ENCODE measurements around the gene DCAF4.
A peak's percentile ranks its signal among the peaks of the same experiment; 100 is the strongest.
"Not testable (repeated sequence)": the region's sequence is repeated elsewhere in the genome, so short reads cannot be mapped to it uniquely, and the experiment has no call there.

DCAF4 gene

DNA sequence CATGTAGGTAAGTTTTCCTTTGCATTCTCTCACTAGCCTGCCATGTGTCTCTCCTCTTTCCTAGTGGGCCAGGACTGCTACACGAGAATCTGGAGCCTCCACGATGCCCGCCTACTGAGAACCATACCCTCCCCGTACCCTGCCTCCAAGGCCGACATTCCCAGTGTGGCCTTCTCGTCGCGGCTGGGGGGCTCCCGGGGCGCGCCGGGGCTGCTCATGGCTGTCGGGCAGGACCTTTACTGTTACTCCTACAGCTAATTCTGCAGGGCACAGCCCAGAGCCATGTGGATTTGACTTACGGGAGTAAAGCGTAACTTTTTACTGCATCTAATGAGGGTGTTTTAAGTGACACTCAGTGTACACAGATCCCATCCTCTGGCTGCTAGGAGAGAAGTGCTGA lies 32.3 kb downstream of the DCAF4 start:
- no peak for DNase-seq
- in situ Hi-C loops (cut with HindIII; ENCODE audit: low pct_ligation_motif_present, low pct_unique_long_range_greater_than_20kb, low sequenced_read_pairs), result no loop called here

DNA sequence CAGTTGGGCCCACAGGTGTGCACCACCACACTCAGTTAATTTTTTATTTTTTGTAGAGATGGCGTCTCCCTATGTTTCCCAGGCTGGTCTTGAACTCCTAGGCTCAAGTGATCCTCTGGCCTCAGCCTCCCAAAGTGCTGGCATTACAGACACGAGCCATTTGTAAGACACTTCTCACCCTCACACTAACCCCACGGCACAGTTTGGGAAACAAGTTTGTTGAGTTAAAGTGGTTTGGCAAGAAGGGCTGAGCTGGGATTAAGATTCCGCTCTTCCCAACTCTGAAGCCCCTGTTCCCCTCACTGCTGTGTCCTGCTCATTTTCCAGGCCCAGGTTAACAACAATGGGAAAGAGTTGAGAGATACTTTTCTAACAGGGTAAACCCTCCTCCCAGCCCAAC lies 34.8 kb downstream of the DCAF4 start:
- in situ Hi-C loops (cut with HindIII; ENCODE audit: low pct_ligation_motif_present, low pct_unique_long_range_greater_than_20kb, low sequenced_read_pairs), result not testable (repeated sequence)

GRCh38 chr14:72961579-72962335 lies 35.5 kb downstream of the DCAF4 start:
- peak; percentile 64 for DNase-seq
- in situ Hi-C loops (cut with HindIII; ENCODE audit: low pct_ligation_motif_present, low pct_unique_long_range_greater_than_20kb, low sequenced_read_pairs), result no loop called here

More for the DNA sequence above, 34.8 kb downstream of the DCAF4 start:
- DNase-seq, result not testable (repeated sequence)

- DNase-seq; in situ Hi-C loops (cut with HindIII; ENCODE audit: low pct_ligation_motif_present, low pct_unique_long_range_greater_than_20kb, low sequenced_read_pairs): not testable (repeated sequence)
These were observed 36.1 kb downstream of the DCAF4 start for GRCh38 chr14:72962336-72962754.

GRCh38 chr14:72962829-72963312 lies 36.6 kb downstream of the DCAF4 start:
- DNase-seq, result peak; percentile 9
- in situ Hi-C loops (cut with HindIII; ENCODE audit: low pct_ligation_motif_present, low pct_unique_long_range_greater_than_20kb, low sequenced_read_pairs), result no loop called here

GRCh38 chr14:72965249-72965648 lies 39.0 kb downstream of the DCAF4 start:
- in situ Hi-C loops (cut with HindIII; ENCODE audit: low pct_ligation_motif_present, low pct_unique_long_range_greater_than_20kb, low sequenced_read_pairs), result no loop called here
- DNase-seq, result no peak

DNA sequence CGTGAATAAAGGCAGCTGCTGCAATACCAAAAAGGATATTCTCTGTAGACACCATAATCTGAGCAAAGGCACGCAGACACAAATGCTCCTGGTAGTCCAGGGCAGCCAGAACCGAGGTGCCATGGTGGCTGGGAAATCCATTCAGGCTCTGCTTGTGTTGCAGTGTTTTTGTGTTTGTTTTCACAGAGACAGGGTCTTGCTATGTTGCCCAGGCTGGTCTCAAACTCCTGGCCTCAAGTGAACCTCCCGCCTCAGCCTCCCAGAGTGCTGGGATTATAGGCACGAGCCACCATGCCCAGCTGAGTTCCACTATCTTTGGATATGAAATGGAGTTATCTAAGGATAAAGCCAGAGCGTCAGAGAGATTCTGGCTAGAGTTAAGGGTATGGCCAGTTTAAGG lies 39.8 kb downstream of the DCAF4 start:
- in situ Hi-C loops (cut with HindIII; ENCODE audit: low pct_ligation_motif_present, low pct_unique_long_range_greater_than_20kb, low sequenced_read_pairs), result no loop called here
- DNase-seq, result no peak

DNA sequence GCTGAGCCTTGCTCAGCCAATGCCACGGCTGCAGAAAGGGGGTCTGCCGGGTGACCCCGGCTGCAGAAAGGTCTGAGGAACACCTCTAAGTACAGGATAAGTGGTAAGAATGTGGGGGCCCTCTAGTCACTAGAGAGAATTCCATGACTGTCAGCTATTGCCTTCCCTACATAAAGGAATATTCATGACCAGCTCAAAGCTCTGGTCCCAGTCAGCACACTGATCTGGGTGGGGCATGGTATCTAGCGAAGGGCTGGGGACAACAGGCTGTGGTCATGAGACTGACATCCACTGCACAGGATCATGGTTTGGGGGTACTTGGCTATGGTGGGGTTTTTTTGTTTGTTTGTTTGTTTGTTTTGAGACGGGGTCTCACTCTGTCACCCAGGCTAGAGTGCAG lies 42.1 kb downstream of the DCAF4 start:
- no peak for DNase-seq
- in situ Hi-C loops (cut with HindIII; ENCODE audit: low pct_ligation_motif_present, low pct_unique_long_range_greater_than_20kb, low sequenced_read_pairs), result no loop called here

DNA sequence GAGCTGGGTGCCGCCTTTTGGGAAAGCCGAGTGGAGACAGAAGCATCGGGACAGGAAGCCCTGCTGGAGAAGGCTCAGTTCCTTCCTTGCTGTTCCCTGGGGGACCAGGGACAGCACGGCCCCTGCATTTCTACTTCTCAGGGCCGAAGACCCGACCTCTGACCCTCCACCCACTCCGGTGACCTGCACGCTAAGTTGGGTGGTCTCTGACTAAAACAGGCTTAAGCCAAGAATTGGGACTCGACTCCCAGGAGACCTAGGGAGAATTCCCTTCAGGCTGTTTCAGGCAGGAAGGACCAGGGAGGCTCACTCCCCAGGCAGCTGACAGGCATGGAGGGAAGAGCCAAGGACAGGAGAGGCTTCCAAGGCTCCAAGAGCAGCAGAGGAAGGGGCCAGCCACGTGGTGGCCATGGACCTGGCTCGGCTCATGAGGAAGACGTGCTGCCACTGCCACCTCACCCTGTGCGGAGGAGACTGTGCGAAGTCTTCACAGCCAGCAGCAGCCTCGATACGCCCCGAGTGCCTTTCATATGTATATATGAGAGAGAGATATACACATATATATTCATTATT lies 43.9 kb downstream of the DCAF4 start:
- in situ Hi-C loops (cut with HindIII; ENCODE audit: low pct_ligation_motif_present, low pct_unique_long_range_greater_than_20kb, low sequenced_read_pairs), result no loop called here
- DNase-seq, result no peak

DNA sequence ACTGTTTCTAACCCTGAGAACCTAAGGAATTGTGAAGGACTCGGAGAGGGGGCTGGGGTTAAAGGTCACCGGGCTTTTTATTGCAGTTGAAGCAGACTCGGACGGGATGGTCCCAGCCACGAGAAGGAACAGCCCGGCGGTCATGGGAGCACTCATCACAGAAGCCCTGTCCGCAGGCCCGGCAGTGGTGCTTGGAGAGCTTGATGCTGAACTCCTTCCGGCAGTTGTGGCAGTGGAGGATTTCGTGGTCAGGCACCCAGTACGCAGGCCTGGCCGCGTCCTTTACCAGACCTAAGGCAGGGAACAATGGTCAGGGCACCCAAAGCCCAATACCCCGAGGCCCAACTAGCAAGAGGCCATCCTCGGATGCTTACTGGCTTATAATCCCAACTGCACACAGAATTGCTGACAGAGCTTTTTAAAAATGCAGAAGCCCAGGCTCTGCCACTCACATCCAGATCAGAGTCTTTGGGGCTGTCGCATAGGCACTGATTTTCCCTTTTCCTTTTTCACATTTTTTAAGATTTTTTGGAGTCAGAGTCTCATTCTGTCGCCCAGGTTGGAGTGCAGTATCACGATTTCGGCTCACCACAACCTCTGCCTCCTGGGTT lies 44.7 kb downstream of the DCAF4 start:
- in situ Hi-C loops (cut with HindIII; ENCODE audit: low pct_ligation_motif_present, low pct_unique_long_range_greater_than_20kb, low sequenced_read_pairs), result no loop called here

DNA sequence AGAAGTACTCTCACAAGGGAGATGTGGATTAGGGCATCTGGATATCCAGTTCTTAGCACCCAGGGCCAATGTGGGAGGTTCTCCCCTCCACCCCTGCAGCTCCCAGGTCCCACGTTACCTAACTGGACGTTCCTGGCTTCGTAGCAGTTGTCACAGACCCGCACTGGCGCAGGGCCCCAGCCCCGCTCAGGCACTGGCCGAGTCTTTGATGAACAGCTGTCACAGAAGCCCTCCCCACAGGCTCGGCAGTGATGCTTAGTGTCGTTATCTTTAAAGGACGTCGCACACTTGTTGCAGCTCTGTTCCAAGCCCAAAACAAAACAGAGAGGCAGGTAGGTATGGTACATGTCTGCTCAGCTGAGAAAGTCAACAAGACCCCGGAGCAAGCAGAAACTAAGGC lies 48.4 kb downstream of the DCAF4 start:
- no peak for DNase-seq
- in situ Hi-C loops (cut with HindIII; ENCODE audit: low pct_ligation_motif_present, low pct_unique_long_range_greater_than_20kb, low sequenced_read_pairs), result no loop called here

More for the DNA sequence above, 44.7 kb downstream of the DCAF4 start:
- DNase-seq, result no peak

- DNase-seq, result peak; percentile 16
- in situ Hi-C loops (cut with HindIII; ENCODE audit: low pct_ligation_motif_present, low pct_unique_long_range_greater_than_20kb, low sequenced_read_pairs), result no loop called here
These were observed 49.5 kb downstream of the DCAF4 start for GRCh38 chr14:72975770-72976169.

- in situ Hi-C loops (cut with HindIII; ENCODE audit: low pct_ligation_motif_present, low pct_unique_long_range_greater_than_20kb, low sequenced_read_pairs), result no loop called here
- no peak for DNase-seq
These were observed 52.6 kb downstream of the DCAF4 start for GRCh38 chr14:72978856-72979255.

DNA sequence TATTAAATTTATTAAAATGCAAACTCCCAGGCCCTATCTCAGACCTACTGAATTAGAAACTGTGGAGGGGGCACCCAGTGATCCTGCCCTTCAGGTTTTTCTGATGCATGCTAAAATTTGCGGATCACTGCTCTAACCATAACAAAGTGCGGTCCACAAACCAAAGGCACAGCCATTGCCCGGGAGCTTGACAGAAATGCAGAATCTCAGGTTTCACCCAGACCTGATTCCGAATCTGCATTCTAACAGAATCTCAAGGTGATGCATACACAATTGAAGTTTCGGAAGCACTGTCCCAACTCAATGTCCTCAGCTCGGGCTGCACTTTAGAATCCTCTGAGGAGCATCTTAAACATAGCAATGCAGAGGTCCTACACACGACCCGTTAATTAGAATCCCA lies 54.6 kb downstream of the DCAF4 start:
- in situ Hi-C loops (cut with HindIII; ENCODE audit: low pct_ligation_motif_present, low pct_unique_long_range_greater_than_20kb, low sequenced_read_pairs), result no loop called here
- no peak for DNase-seq

DNA sequence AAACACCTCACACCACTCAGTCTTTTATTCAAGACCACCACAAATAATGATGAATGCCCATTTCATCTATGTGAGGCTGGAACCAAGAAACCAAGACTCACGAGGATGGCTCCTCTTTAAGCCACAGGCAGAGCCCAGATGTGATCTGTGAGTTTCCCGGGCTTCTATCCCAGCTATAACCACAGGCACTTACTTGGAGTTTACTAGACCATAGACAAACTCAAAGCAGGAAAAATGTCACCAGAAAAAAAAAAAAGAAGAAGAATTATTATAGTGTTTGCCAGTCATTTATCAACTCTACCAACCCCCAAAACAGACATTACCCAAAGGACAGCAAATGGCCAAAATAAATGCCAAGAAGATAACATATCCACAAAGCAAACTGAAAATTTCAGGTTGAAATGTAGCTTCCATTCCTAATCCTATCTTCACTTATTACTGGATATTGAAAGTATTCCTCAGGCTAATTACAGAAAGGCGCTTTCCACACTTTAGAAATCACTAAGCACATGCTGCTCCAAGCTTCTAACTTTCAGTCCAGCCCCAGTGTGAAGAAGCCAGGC lies 56.0 kb downstream of the DCAF4 start:
- in situ Hi-C loops (cut with HindIII; ENCODE audit: low pct_ligation_motif_present, low pct_unique_long_range_greater_than_20kb, low sequenced_read_pairs), result no loop called here
- DNase-seq, result no peak

DNA sequence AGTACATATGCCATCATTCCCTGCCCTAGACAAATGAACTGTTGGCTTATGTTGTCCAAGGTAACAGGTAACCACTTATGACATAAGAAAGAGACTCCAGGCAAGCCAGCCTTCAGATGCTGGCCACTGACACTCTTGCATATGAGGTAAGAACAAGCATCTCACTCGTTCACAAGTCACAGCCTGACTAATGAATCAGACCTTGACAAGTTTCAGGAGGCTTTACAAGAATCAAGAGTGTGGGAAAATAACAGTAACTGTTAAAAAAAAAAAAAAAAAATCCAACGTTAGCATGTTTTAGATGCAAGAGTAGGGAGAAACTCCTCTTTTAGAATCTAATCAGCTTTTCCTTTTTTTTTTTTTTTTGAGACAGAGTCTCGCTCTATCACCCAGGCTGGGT lies 60.0 kb downstream of the DCAF4 start:
- in situ Hi-C loops (cut with HindIII; ENCODE audit: low pct_ligation_motif_present, low pct_unique_long_range_greater_than_20kb, low sequenced_read_pairs), result no loop called here
- DNase-seq, result no peak

- no peak for DNase-seq
- in situ Hi-C loops (cut with HindIII; ENCODE audit: low pct_ligation_motif_present, low pct_unique_long_range_greater_than_20kb, low sequenced_read_pairs), result no loop called here
These were observed 60.6 kb downstream of the DCAF4 start for GRCh38 chr14:72986857-72987256.

DNA sequence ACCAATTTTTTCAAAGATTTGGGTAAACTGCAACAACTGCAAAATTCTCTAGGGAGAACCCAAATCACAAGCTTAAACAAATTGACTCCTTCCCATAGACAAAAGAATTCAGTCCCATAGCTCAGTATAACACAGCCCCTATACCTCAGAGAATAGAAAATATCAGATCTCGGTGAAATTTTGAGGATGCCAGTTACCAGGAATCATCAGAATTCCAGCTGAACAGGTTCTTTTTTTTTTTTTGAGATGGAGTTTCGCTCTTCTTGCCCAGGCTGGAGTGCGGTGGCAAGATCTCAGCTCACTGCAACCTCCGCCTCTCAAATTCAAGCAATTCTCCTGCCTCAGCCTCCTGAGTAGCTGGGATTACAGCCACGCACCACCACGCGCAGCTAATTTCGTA lies 63.9 kb downstream of the DCAF4 start:
- in situ Hi-C loops (cut with HindIII; ENCODE audit: low pct_ligation_motif_present, low pct_unique_long_range_greater_than_20kb, low sequenced_read_pairs), result no loop called here
- DNase-seq, result no peak

GRCh38 chr14:72996916-72997315 lies 70.7 kb downstream of the DCAF4 start:
- no peak for DNase-seq
- in situ Hi-C loops (cut with HindIII; ENCODE audit: low pct_ligation_motif_present, low pct_unique_long_range_greater_than_20kb, low sequenced_read_pairs), result no loop called here

Data from ACHN (cell line).